Activated naive CD4-positive, alpha-beta T cell (primary cell): ENCODE data around the gene JAK3.
"Not testable (repeated sequence)": the region's sequence is repeated elsewhere in the genome, so short reads cannot be mapped to it uniquely, and the experiment has no call there.

ENCODE experiments used
- DNase-seq, 4 experiments: peaks; one replicate each; lab custom pipeline; 2025; lab: John Stamatoyannopoulos, UW

JAK3 gene

GRCh38 chr19:17803264-17803896 lies 44.4 kb downstream of the JAK3 start:
- DNase-seq = peak in 1 of 4 experiments; percentile 24

GRCh38 chr19:17802137-17802858 lies 45.5 kb downstream of the JAK3 start:
- no peak for DNase-seq

GRCh38 chr19:17798599-17798998 lies 49.2 kb downstream of the JAK3 start:
- not testable (repeated sequence) for DNase-seq

GRCh38 chr19:17797424-17798201 lies 50.2 kb downstream of the JAK3 start:
- DNase-seq = no peak

- no peak for DNase-seq
Observed at GRCh38 chr19:17796838-17797423, 50.9 kb downstream of the JAK3 start.

- DNase-seq = no peak
Observed at GRCh38 chr19:17796013-17796837, 51.6 kb downstream of the JAK3 start.

GRCh38 chr19:17795495-17795856 lies 52.3 kb downstream of the JAK3 start:
- DNase-seq = no peak

- DNase-seq = peak in 1 of 4 experiments; percentile 23
Observed at GRCh38 chr19:17794731-17795494, 52.9 kb downstream of the JAK3 start, which contains the start of gene B3GNT3. Gene B3GNT3, plus strand, starts transcription at chr19:17795138. Its CDS starts 12,670 bp downstream, at chr19:17807808.

GRCh38 chr19:17794412-17794730 lies 53.4 kb downstream of the JAK3 start:
- no peak for DNase-seq

GRCh38 chr19:17790059-17790780 lies 57.6 kb downstream of the JAK3 start:
- DNase-seq = no peak

- DNase-seq = no peak
Observed at GRCh38 chr19:17788632-17789031, 59.1 kb downstream of the JAK3 start.

GRCh38 chr19:17787274-17787913 lies 60.4 kb downstream of the JAK3 start:
- no peak for DNase-seq

GRCh38 chr19:17784201-17785008 lies 63.4 kb downstream of the JAK3 start:
- DNase-seq = peak; percentile 37 to 69 (median 48)

GRCh38 chr19:17783721-17784120 lies 64.1 kb downstream of the JAK3 start:
- DNase-seq = not testable (repeated sequence)

GRCh38 chr19:17780781-17781180 lies 67.0 kb downstream of the JAK3 start:
- no peak for DNase-seq

- DNase-seq = no peak
Observed at GRCh38 chr19:17778968-17779929, 68.5 kb downstream of the JAK3 start.

- DNase-seq = peak in 1 of 4 experiments; percentile 23
Observed at GRCh38 chr19:17778251-17778967, 69.4 kb downstream of the JAK3 start.
